ENCODE measurements around the gene TLE6. TPM values are rescaled to one million over a fixed set of nuclear protein-coding genes. Genes with fewer than 3 reads are reported as not detected.

Gene TLE6
- total RNA-seq, 1 donor from 2014 or later, result 21.0 TPM

GRCh38 chr19:3003046-3003445, 25.7 kb downstream of the TLE6 start:
- Mint-ChIP-seq H3K27ac (no peak overlapping the region), H3K4me1 (ENCODE audit: low read depth) (no peaks in the 10 kb centered on the region), H3K4me3 (ENCODE audit: low read depth) (no peak overlapping the region), H3K9me3 (ENCODE audit: low read depth) (no peaks in the 10 kb centered on the region), H3K27me3 (no peaks in the 10 kb centered on the region), H3K36me3 (ENCODE audit: insufficient read depth) (peaks cover 24% of the 10 kb centered on the region)
- no peak for DNase-seq (ENCODE audit: low spot score, unreplicated experiment)
- TF ChIP-seq, protein P1, sequence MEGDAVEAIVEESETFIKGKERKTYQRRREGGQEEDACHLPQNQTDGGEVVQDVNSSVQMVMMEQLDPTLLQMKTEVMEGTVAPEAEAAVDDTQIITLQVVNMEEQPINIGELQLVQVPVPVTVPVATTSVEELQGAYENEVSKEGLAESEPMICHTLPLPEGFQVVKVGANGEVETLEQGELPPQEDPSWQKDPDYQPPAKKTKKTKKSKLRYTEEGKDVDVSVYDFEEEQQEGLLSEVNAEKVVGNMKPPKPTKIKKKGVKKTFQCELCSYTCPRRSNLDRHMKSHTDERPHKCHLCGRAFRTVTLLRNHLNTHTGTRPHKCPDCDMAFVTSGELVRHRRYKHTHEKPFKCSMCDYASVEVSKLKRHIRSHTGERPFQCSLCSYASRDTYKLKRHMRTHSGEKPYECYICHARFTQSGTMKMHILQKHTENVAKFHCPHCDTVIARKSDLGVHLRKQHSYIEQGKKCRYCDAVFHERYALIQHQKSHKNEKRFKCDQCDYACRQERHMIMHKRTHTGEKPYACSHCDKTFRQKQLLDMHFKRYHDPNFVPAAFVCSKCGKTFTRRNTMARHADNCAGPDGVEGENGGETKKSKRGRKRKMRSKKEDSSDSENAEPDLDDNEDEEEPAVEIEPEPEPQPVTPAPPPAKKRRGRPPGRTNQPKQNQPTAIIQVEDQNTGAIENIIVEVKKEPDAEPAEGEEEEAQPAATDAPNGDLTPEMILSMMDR (IDR thresholded peaks at IDR 0.05; ENCODE audit: unreplicated experiment), result no peak

- H3K36me3 Mint-ChIP-seq (ENCODE audit: insufficient read depth), result peaks cover 18% of the 10 kb centered on the region
- H3K4me1 Mint-ChIP-seq (ENCODE audit: low read depth), result no peaks in the 10 kb centered on the region
- no peak overlapping the region for H3K27ac Mint-ChIP-seq
- TF ChIP-seq, protein P1 (IDR thresholded peaks at IDR 0.05; ENCODE audit: unreplicated experiment), result no peak
- H3K4me3 Mint-ChIP-seq (ENCODE audit: low read depth), result no peak overlapping the region
- H3K27me3 Mint-ChIP-seq, result no peaks in the 10 kb centered on the region
- H3K9me3 Mint-ChIP-seq (ENCODE audit: low read depth), result no peaks in the 10 kb centered on the region
- DNase-seq (ENCODE audit: low spot score, unreplicated experiment), result no peak
Observed at GRCh38 chr19:3004522-3004921, 27.2 kb downstream of the TLE6 start.

DNA sequence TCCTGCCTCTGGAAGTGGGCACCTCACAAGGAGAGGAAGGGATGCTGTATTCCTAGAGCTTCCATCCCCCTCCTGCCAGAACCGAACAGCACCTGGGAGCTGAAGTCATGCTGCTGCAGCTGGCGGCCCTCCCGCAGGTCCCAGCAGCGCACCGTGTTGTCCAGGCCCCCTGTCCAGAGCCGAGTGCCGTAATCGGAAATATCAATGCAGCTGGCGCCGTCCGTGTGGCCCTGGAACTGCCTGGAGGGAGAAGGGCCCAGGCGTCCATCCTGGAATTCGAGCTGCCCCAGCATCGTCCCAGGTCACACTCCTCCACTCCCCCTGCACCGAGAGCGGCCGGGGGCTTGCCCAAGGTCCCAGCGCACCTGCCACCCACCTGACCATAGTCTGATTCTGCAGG, 28.0 kb downstream of the TLE6 start:
- TF ChIP-seq, protein P1 (IDR thresholded peaks at IDR 0.05; ENCODE audit: unreplicated experiment), result no peak
- Mint-ChIP-seq H3K27me3 (no peaks in the 10 kb centered on the region), H3K36me3 (ENCODE audit: insufficient read depth) (peaks cover 20% of the 10 kb centered on the region), H3K9me3 (ENCODE audit: low read depth) (no peaks in the 10 kb centered on the region), H3K4me1 (ENCODE audit: low read depth) (no peaks in the 10 kb centered on the region), H3K27ac (no peak overlapping the region), H3K4me3 (ENCODE audit: low read depth) (no peak overlapping the region)
- DNase-seq (ENCODE audit: low spot score, unreplicated experiment), result no peak

DNA sequence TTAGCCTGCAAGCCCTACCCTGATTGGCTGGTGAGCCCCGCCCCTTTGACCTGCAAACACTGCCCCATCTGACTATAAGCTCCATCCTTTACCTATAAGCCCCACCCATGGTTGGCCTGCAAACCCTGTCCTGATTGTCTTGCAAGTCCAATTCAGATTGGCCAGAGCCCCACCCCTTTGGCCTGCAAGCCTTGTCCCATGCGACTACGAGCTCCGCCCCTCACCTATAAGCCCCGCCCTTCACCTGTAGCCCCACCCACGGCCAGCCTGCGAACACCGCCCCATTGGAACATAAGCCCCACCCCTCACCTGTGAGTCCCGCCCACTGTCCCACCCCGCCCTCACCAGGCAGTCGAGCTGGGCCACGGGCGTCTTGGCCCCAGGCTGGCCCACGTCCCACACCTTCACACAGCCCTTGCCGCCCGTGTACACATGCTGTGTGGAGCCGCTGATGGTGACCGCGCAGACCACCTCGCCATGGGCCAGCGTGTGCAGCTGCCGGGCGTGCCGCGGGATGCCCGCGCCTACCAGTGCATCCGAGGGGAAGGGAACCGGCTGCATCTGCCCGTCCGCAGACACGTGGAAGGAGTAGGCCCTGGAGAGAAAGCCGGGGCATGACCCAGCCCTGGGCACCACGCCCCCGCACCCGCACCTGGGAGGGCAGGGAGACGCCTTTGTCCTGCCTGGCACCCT, 28.9 kb downstream of the TLE6 start:
- no peak for DNase-seq (ENCODE audit: low spot score, unreplicated experiment)
- H3K27me3 Mint-ChIP-seq, result no peaks in the 10 kb centered on the region
- TF ChIP-seq, protein P1 (IDR thresholded peaks at IDR 0.05; ENCODE audit: unreplicated experiment), result no peak
- H3K4me3 Mint-ChIP-seq (ENCODE audit: low read depth), result no peak overlapping the region
- H3K36me3 Mint-ChIP-seq (ENCODE audit: insufficient read depth), result peaks cover 24% of the 10 kb centered on the region
- no peak overlapping the region for H3K27ac Mint-ChIP-seq
- no peaks in the 10 kb centered on the region for H3K4me1 Mint-ChIP-seq (ENCODE audit: low read depth)
- no peaks in the 10 kb centered on the region for H3K9me3 Mint-ChIP-seq (ENCODE audit: low read depth)

- no peaks in the 10 kb centered on the region for H3K4me1 Mint-ChIP-seq (ENCODE audit: low read depth)
- TF ChIP-seq, protein P1 (IDR thresholded peaks at IDR 0.05; ENCODE audit: unreplicated experiment), result no peak
- H3K9me3 Mint-ChIP-seq (ENCODE audit: low read depth), result no peaks in the 10 kb centered on the region
- no peak overlapping the region for H3K27ac Mint-ChIP-seq
- H3K27me3 Mint-ChIP-seq, result no peaks in the 10 kb centered on the region
- no peak for DNase-seq (ENCODE audit: low spot score, unreplicated experiment)
- peaks cover 20% of the 10 kb centered on the region for H3K36me3 Mint-ChIP-seq (ENCODE audit: insufficient read depth)
- no peak overlapping the region for H3K4me3 Mint-ChIP-seq (ENCODE audit: low read depth)
Observed at GRCh38 chr19:3007975-3008374, 30.6 kb downstream of the TLE6 start.
